ENCODE data around the gene ZFP62.

GRCh38 chr5:180909782-180910181 is 48.7 kb upstream of the ZFP62 start:
- no peak for TF ChIP-seq ZFX (IDR thresholded peaks at IDR 0.05)
- no peak for TF ChIP-seq CTCF (IDR thresholded peaks at IDR 0.05 in 2 of 3, conservative IDR thresholded peaks at IDR 0.05 in 1 of 3; ENCODE audit: borderline replicate concordance in 1 of 3, insufficient read depth in 1 of 3, low read depth in 2 of 3, low read length in 2 of 3)
- TF ChIP-seq YY1 (IDR thresholded peaks at IDR 0.05; ENCODE audit: extremely low read depth, insufficient replicate concordance, low read depth, low read length), result no peak
- TF ChIP-seq EZH2 (IDR thresholded peaks at IDR 0.05), result no peak
- no peak for TF ChIP-seq RAD21 (IDR thresholded peaks at IDR 0.05; ENCODE audit: low read depth)
- TF ChIP-seq FOSL1 (IDR thresholded peaks at IDR 0.05; ENCODE audit: low read depth), result no peak
- TF ChIP-seq JUND (IDR thresholded peaks at IDR 0.05), result no peak
- TF ChIP-seq POLR2A (IDR thresholded peaks at IDR 0.05; ENCODE audit: borderline replicate concordance, extremely low read depth, insufficient read depth, insufficient read length), result no peak
- no peak for TF ChIP-seq REST (IDR thresholded peaks at IDR 0.05; ENCODE audit: low read depth)
